ENCODE measurements around the gene TMEM63B. TPM values are rescaled to one million over a fixed set of nuclear protein-coding genes. Genes with fewer than 3 reads are reported as not detected.

Gene TMEM63B
- total RNA-seq, 1 donor from 2014 or later, result 33.4 TPM

- TF ChIP-seq, protein P1, sequence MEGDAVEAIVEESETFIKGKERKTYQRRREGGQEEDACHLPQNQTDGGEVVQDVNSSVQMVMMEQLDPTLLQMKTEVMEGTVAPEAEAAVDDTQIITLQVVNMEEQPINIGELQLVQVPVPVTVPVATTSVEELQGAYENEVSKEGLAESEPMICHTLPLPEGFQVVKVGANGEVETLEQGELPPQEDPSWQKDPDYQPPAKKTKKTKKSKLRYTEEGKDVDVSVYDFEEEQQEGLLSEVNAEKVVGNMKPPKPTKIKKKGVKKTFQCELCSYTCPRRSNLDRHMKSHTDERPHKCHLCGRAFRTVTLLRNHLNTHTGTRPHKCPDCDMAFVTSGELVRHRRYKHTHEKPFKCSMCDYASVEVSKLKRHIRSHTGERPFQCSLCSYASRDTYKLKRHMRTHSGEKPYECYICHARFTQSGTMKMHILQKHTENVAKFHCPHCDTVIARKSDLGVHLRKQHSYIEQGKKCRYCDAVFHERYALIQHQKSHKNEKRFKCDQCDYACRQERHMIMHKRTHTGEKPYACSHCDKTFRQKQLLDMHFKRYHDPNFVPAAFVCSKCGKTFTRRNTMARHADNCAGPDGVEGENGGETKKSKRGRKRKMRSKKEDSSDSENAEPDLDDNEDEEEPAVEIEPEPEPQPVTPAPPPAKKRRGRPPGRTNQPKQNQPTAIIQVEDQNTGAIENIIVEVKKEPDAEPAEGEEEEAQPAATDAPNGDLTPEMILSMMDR (IDR thresholded peaks at IDR 0.05; ENCODE audit: unreplicated experiment), result no peak
- no peak for DNase-seq (ENCODE audit: low spot score)
- Mint-ChIP-seq H3K36me3 (ENCODE audit: low read depth, unreplicated experiment) (peaks cover 44% of the 10 kb centered on the region), H3K4me1 (ENCODE audit: unreplicated experiment) (no peaks in the 10 kb centered on the region), H3K27me3 (ENCODE audit: unreplicated experiment) (peaks cover under 1% of the 10 kb centered on the region), H3K27ac (ENCODE audit: unreplicated experiment) (no peak overlapping the region), H3K9me3 (ENCODE audit: unreplicated experiment) (no peaks in the 10 kb centered on the region), H3K4me3 (ENCODE audit: unreplicated experiment) (peak overlapping the region; percentile 11)
Measured at GRCh38 chr6:44111434-44112417, 15.6 kb upstream of the TMEM63B start.

DNA sequence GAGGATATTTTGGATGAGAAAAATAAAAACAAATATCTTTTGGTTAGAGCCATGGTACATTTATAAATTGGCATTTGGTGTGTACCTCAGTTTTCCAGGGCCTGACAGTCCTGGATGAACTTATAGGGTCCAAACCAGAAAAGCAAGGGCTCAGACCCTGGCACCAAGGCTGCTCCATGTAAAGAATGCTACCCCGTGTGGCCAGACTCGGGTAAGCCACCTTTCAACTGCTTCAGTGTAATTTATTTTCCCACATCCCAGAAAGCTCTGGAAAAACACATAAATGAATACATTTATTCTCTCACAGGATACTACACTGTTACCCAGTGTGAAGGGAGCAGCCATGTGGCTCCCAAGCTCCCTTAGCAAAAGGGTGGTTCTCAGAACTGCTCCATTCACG lies 13.9 kb upstream of the TMEM63B start:
- DNase-seq (ENCODE audit: low spot score), result no peak
- no peaks in the 10 kb centered on the region for H3K9me3 Mint-ChIP-seq (ENCODE audit: unreplicated experiment)
- H3K27me3 Mint-ChIP-seq (ENCODE audit: unreplicated experiment), result peaks cover 7% of the 10 kb centered on the region
- TF ChIP-seq, protein P1 (IDR thresholded peaks at IDR 0.05; ENCODE audit: unreplicated experiment), result peak; percentile 17
- H3K36me3 Mint-ChIP-seq (ENCODE audit: low read depth, unreplicated experiment), result peaks cover 48% of the 10 kb centered on the region
- H3K4me1 Mint-ChIP-seq (ENCODE audit: unreplicated experiment), result no peaks in the 10 kb centered on the region
- H3K27ac Mint-ChIP-seq (ENCODE audit: unreplicated experiment), result no peak overlapping the region
- H3K4me3 Mint-ChIP-seq (ENCODE audit: unreplicated experiment), result no peak overlapping the region

- Mint-ChIP-seq H3K36me3 (ENCODE audit: low read depth, unreplicated experiment) (peaks cover 36% of the 10 kb centered on the region), H3K4me3 (ENCODE audit: unreplicated experiment) (peak overlapping the region; percentile 18), H3K27ac (ENCODE audit: unreplicated experiment) (no peak overlapping the region), H3K9me3 (ENCODE audit: unreplicated experiment) (no peaks in the 10 kb centered on the region), H3K4me1 (ENCODE audit: unreplicated experiment) (peaks cover 5% of the 10 kb centered on the region), H3K27me3 (ENCODE audit: unreplicated experiment) (peaks cover 8% of the 10 kb centered on the region)
- DNase-seq (ENCODE audit: low spot score), result no peak
- TF ChIP-seq, protein P1 (IDR thresholded peaks at IDR 0.05; ENCODE audit: unreplicated experiment), result no peak
Measured at GRCh38 chr6:44115866-44116265, 11.5 kb upstream of the TMEM63B start.

GRCh38 chr6:44116641-44117382 lies 10.5 kb upstream of the TMEM63B start:
- no peak for DNase-seq (ENCODE audit: low spot score)
- peaks cover 27% of the 10 kb centered on the region for H3K36me3 Mint-ChIP-seq (ENCODE audit: low read depth, unreplicated experiment)
- no peak overlapping the region for H3K27ac Mint-ChIP-seq (ENCODE audit: unreplicated experiment)
- H3K4me3 Mint-ChIP-seq (ENCODE audit: unreplicated experiment), result no peak overlapping the region
- H3K9me3 Mint-ChIP-seq (ENCODE audit: unreplicated experiment), result no peaks in the 10 kb centered on the region
- H3K4me1 Mint-ChIP-seq (ENCODE audit: unreplicated experiment), result peaks cover 5% of the 10 kb centered on the region
- TF ChIP-seq, protein P1 (IDR thresholded peaks at IDR 0.05; ENCODE audit: unreplicated experiment), result no peak
- H3K27me3 Mint-ChIP-seq (ENCODE audit: unreplicated experiment), result peaks cover 8% of the 10 kb centered on the region
